Central memory CD8-positive, alpha-beta T cell (primary cell): ENCODE data around the gene CEBPG.

Experiments
- ATAC-seq: fragments of 150-1000 bp; cut with Tn5 transposase; replicated peaks from 2 replicates; pipeline ENCODE4 v1.10.0; 2022; ENCODE audit warnings: mild to moderate bottlenecking, moderate FRiP score, moderate number of reproducible peaks; ENCODE audit not compliant: poor library complexity, severe bottlenecking; ENCODE audit errors: extremely low read depth
- DNase-seq, 2 donors: peaks; one replicate each; pipeline ENCODE4 v3.0.0; 2021; ENCODE audit warnings: low spot score in 2 of 2
- H3K27ac Mint-ChIP-seq: one replicate; pipeline ENCODE4 v1.8.0; 2022; ENCODE audit warnings: low read depth, mild to moderate bottlenecking, moderate library complexity, mixed read lengths
- H3K27me3 Mint-ChIP-seq: one replicate; pipeline ENCODE4 v1.8.0; 2022; ENCODE audit warnings: mixed read lengths
- H3K36me3 Mint-ChIP-seq: one replicate; pipeline ENCODE4 v1.8.0; 2022; ENCODE audit warnings: mild to moderate bottlenecking, moderate library complexity, mixed read lengths; ENCODE audit not compliant: insufficient read depth
- H3K4me1 Mint-ChIP-seq: one replicate; pipeline ENCODE4 v1.8.0; 2022; ENCODE audit warnings: mixed read lengths
- H3K4me3 Mint-ChIP-seq: one replicate; pipeline ENCODE4 v1.8.0; 2022; ENCODE audit warnings: mild to moderate bottlenecking, moderate library complexity, mixed read lengths
- H3K9me3 Mint-ChIP-seq: one replicate; pipeline ENCODE4 v1.8.0; 2022; ENCODE audit warnings: mixed read lengths

Gene CEBPG

GRCh38 chr19:33395561-33396550 is 22.3 kb downstream of the CEBPG start:
- no peak overlapping the region for H3K27ac Mint-ChIP-seq
- H3K27me3 Mint-ChIP-seq, result no peaks in the 10 kb centered on the region

GRCh38 chr19:33396701-33397535 is 23.4 kb downstream of the CEBPG start:
- no peak for DNase-seq
- Mint-ChIP-seq H3K27me3 (no peaks in the 10 kb centered on the region), H3K36me3 (peaks cover 2% of the 10 kb centered on the region), H3K9me3 (no peaks in the 10 kb centered on the region), H3K27ac (no peak overlapping the region), H3K4me3 (no peak overlapping the region), H3K4me1 (peaks cover 4% of the 10 kb centered on the region)
- ATAC-seq, result no peak

More at GRCh38 chr19:33395561-33396550, 22.3 kb downstream of the CEBPG start:
- ATAC-seq (no peak), DNase-seq (no peak)
- Mint-ChIP-seq H3K4me3 (no peak overlapping the region), H3K9me3 (no peaks in the 10 kb centered on the region), H3K4me1 (peaks cover 4% of the 10 kb centered on the region), H3K36me3 (peaks cover 2% of the 10 kb centered on the region)

DNA sequence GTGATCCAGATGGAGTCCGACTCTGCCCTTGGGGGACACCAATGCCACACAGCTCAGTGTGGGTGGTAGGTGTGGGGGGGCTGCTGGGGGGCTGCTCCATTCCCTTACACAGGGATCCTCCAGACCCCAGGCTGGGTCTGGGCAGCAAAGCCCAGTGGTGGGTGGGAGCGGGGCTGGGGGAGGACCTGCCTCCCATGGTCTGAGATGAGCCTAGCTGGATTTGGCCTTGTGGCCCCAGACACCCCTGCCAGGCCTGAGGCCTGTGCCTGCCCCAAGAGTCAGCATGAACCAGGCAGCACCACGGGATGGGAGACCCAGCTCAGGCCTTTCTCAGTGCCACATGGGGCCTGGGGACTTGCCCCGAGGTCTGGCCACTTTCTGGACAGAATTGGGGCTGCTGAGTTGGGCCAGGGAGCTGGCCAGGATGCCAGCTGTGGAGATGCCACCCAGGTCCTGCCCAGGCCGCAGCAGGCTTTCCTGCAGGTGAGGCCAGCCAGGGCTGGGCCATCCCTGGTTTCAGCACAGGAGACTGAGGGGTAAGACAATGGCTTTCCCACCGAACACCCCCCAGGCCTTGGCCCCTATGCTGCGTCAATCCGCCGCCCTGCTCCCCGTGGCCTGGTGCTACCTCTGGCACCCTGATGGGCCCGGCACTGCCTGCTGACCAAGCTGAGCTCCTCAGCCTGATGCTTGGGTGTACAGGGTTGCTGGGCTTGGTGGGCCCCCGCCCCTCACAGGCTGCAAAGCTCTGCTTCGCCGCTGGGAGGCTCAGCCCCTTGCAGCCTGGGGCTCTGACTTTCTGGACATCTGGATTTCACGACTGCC is 24.2 kb downstream of the CEBPG start:
- H3K4me1 Mint-ChIP-seq, result peaks cover 4% of the 10 kb centered on the region
- no peaks in the 10 kb centered on the region for H3K27me3 Mint-ChIP-seq
- ATAC-seq (no peak), DNase-seq (no peak)
- no peaks in the 10 kb centered on the region for H3K9me3 Mint-ChIP-seq
- peaks cover 2% of the 10 kb centered on the region for H3K36me3 Mint-ChIP-seq
- H3K27ac Mint-ChIP-seq, result no peak overlapping the region
- H3K4me3 Mint-ChIP-seq, result no peak overlapping the region

DNA sequence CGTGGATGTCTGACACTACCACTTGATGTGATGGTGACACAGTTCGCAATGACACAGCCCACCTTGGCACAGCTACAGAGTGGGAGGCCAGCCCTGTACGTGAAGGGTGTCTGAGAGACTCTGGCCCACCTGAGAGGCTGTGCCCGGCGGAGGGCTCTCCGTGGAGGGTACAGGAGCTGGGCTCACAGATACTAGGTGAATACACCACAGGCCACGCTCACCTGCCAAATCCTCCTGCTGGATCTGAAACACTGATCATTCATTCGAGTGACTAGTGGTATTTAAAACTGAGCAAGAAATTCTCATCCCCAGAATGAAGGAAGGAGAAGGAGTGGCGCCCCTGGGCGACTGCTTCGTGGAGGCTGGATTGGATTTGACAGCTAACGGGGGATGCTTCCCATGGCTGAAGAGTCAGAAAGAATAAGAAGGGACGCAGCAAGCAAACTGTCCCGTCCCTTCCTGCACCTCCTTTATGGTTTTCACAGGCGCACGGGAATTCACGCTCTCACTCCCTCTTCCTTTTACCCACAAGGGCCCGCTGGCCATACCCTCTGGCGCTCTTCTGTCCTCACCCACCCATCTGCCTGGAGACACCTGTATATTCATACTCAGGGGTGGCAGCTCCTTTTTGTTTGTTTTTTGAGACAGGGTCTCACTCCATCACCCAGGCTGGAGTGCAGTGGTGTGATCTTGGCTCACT is 25.0 kb downstream of the CEBPG start:
- H3K4me1 Mint-ChIP-seq, result peaks cover 4% of the 10 kb centered on the region
- no peaks in the 10 kb centered on the region for H3K9me3 Mint-ChIP-seq
- H3K4me3 Mint-ChIP-seq, result no peak overlapping the region
- DNase-seq, result no peak
- H3K27ac Mint-ChIP-seq, result no peak overlapping the region
- no peak for ATAC-seq
- no peaks in the 10 kb centered on the region for H3K27me3 Mint-ChIP-seq
- H3K36me3 Mint-ChIP-seq, result peaks cover 2% of the 10 kb centered on the region

DNA sequence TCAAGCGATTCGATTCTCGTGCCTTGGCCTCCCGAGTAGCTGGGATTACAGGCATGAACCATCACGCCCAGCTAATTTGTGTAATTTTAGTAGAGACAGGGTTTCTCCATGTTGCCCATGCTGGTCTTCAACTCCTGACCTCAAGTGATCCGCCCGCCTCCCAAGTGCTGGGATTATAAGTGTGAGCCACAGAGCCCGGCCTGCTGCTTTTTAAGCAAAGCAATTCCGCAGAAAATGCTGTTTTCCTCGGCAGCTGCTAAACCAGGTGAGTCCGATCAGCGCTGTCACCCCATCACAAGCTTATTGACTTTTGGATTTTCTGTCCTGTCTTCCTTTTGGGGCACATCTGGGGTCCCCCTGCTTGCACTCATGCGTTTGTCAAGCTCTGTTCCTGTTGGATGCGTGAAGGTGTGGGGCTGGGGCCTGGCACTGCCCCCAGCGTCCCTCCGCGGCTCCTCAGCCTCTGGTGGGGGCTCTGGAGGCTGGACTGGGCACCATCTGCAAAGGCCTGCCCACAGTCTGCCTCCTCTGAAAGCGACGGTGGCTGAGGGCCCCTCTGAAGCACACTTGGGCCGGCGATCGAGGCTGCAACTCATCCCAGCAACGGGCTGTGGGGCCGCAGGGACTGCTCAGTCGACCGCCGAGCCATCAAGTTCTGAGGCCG is 25.7 kb downstream of the CEBPG start:
- ATAC-seq (no peak), DNase-seq (no peak)
- H3K9me3 Mint-ChIP-seq, result no peaks in the 10 kb centered on the region
- peaks cover 2% of the 10 kb centered on the region for H3K36me3 Mint-ChIP-seq
- no peaks in the 10 kb centered on the region for H3K27me3 Mint-ChIP-seq
- no peak overlapping the region for H3K4me3 Mint-ChIP-seq
- no peaks in the 10 kb centered on the region for H3K4me1 Mint-ChIP-seq
- H3K27ac Mint-ChIP-seq, result no peak overlapping the region

DNA sequence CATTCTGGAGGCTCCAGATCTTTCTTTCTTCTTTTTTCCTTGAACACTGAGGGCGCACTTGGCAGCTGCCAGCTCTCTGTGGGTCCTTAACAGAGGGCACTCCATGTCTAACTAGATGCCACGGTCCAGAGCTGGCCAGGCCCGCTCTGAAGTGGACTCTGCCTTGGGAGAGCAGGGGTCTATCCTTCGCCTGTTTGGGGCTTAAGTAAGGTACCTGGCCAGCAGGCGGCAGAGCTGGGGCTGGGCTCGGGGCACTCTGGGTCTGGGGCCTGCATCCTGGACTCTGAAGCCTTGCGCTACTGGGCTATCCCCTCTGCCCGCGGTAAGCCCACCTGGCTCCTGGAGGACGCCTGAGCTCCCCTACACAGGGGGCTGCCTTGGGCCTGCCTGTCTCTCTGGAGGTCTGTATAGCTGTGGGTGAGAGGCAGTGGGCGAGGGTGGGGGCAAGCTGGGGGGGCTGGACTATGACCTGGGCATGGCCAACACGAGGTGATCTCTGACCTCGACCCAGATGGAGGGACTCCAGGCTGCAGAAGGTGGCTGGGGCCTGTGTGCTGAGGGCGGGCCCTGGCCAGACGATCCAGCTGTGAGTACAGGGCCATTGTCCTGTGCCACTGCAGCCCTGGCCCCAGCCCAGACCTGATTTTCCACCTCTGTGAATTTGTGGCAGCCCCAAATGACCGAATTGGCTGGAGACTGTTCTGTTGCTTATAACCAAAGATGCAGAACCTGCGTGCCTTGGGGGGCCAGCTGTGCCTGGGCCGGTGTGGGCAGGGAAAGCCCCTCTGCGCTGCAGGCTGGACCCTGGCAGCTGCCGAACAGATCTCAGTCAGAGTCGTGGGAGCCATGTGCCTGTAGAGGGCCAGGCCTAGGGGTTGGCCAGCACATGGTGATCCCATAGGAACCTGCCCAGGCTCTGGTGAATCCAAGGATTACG is 26.5 kb downstream of the CEBPG start:
- Mint-ChIP-seq H3K27ac (no peak overlapping the region), H3K4me3 (no peak overlapping the region), H3K27me3 (no peaks in the 10 kb centered on the region), H3K4me1 (no peaks in the 10 kb centered on the region), H3K36me3 (no peaks in the 10 kb centered on the region), H3K9me3 (no peaks in the 10 kb centered on the region)
- DNase-seq (no peak), ATAC-seq (no peak)

DNA sequence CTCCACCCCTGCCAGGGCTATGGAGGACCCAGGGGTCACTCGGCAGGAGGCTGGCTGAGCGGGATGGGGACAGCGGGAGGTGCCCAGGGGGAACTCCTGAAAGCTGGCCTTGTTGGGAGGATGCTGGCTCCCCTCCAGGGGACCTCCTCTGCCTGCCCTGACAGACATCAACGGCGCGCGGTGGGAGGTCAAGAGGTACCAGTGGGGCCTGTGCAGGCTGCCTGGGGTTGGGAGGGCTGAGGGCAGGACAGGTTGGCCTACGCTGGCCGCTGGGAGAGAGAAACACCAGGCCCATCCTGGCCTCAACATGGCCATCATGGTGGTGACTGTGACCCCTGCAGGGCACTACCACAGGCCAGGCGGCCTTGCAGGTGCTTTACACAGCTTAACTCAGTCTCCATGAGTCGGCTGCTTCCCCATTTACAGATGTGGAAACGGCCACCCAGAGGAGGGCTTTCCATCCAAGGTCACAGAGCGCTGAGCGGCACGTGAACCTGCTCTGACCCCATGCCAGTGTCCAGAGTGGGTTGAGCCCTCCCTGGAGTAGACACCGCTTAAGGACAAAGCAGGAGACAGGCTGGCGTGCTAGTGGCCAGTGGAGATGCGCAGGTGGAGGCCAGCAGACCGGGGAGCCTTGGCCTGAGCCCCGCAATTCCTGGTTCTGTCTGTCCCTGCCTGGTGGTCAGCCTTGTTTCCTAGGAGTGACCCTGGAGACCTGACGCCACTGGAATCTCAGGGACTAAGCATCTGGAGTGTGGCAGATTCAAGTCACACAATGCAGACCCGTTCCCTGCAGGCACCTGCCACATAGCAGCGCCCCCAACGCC is 27.6 kb downstream of the CEBPG start:
- Mint-ChIP-seq H3K27ac (no peak overlapping the region), H3K9me3 (no peaks in the 10 kb centered on the region), H3K4me3 (no peak overlapping the region), H3K4me1 (no peaks in the 10 kb centered on the region), H3K36me3 (no peaks in the 10 kb centered on the region), H3K27me3 (no peaks in the 10 kb centered on the region)
- no peak for DNase-seq
- ATAC-seq, result no peak

GRCh38 chr19:33401683-33402420 is 28.3 kb downstream of the CEBPG start:
- ATAC-seq, result no peak
- H3K9me3 Mint-ChIP-seq, result no peaks in the 10 kb centered on the region
- H3K4me3 Mint-ChIP-seq, result no peak overlapping the region
- no peaks in the 10 kb centered on the region for H3K4me1 Mint-ChIP-seq
- no peak overlapping the region for H3K27ac Mint-ChIP-seq
- no peaks in the 10 kb centered on the region for H3K36me3 Mint-ChIP-seq
- H3K27me3 Mint-ChIP-seq, result no peaks in the 10 kb centered on the region
- DNase-seq, result no peak

GRCh38 chr19:33402421-33403220 is 29.1 kb downstream of the CEBPG start:
- DNase-seq, result no peak
- Mint-ChIP-seq H3K36me3 (no peaks in the 10 kb centered on the region), H3K9me3 (no peaks in the 10 kb centered on the region)

More at GRCh38 chr19:33402421-33403220, 29.1 kb downstream of the CEBPG start:
- no peaks in the 10 kb centered on the region for H3K4me1 Mint-ChIP-seq
- H3K27me3 Mint-ChIP-seq, result no peaks in the 10 kb centered on the region
- no peak for ATAC-seq
- H3K27ac Mint-ChIP-seq, result no peak overlapping the region
- H3K4me3 Mint-ChIP-seq, result no peak overlapping the region
